ENCODE measurements around the gene SCN4A.

Gene SCN4A

GRCh38 chr17:63960430-63960829 is 12.3 kb downstream of the SCN4A start:
- no peaks in the 10 kb centered on the region for H3K9me3 ChIP-seq (replicated peaks; ENCODE audit: low read length)
- no peak overlapping the region for H3K4me3 ChIP-seq (ENCODE audit: low read length)
- H3K4me2 ChIP-seq (ENCODE audit: low read length) = no peak overlapping the region
- no peaks in the 10 kb centered on the region for H3K36me3 ChIP-seq (ENCODE audit: insufficient read depth, low read length)
- H3K4me1 ChIP-seq (ENCODE audit: control insufficient read depth, insufficient read depth, low read length) = no peaks in the 10 kb centered on the region
- no peak overlapping the region for H3K9ac ChIP-seq (ENCODE audit: low read depth, low read length)
- H3K27me3 ChIP-seq (ENCODE audit: control insufficient read depth, insufficient read depth, low read length) = peaks cover 31% of the 10 kb centered on the region

GRCh38 chr17:63960006-63960405 is 12.7 kb downstream of the SCN4A start:
- H3K9me3 ChIP-seq (replicated peaks; ENCODE audit: low read length) = no peaks in the 10 kb centered on the region
- H3K4me3 ChIP-seq (ENCODE audit: low read length) = no peak overlapping the region
- H3K4me1 ChIP-seq (ENCODE audit: control insufficient read depth, insufficient read depth, low read length) = no peaks in the 10 kb centered on the region
- H3K27me3 ChIP-seq (ENCODE audit: control insufficient read depth, insufficient read depth, low read length) = peaks cover 31% of the 10 kb centered on the region
- H3K4me2 ChIP-seq (ENCODE audit: low read length) = no peak overlapping the region
- no peaks in the 10 kb centered on the region for H3K36me3 ChIP-seq (ENCODE audit: insufficient read depth, low read length)
- no peak overlapping the region for H3K9ac ChIP-seq (ENCODE audit: low read depth, low read length)

- Histone ChIP-seq H3K4me3 (ENCODE audit: low read length) (no peak overlapping the region), H3K9me3 (replicated peaks; ENCODE audit: low read length) (no peaks in the 10 kb centered on the region), H3K4me1 (ENCODE audit: control insufficient read depth, insufficient read depth, low read length) (no peaks in the 10 kb centered on the region), H3K36me3 (ENCODE audit: insufficient read depth, low read length) (no peaks in the 10 kb centered on the region), H3K9ac (ENCODE audit: low read depth, low read length) (no peak overlapping the region), H3K27me3 (ENCODE audit: control insufficient read depth, insufficient read depth, low read length) (peaks cover 13% of the 10 kb centered on the region), H3K4me2 (ENCODE audit: low read length) (no peak overlapping the region)
Measured at GRCh38 chr17:63956296-63956920, 16.3 kb downstream of the SCN4A start.

- Histone ChIP-seq H3K4me2 (ENCODE audit: low read length) (no peak overlapping the region), H3K4me3 (ENCODE audit: low read length) (no peak overlapping the region), H3K9me3 (replicated peaks; ENCODE audit: low read length) (no peaks in the 10 kb centered on the region), H3K36me3 (ENCODE audit: insufficient read depth, low read length) (no peaks in the 10 kb centered on the region), H3K27me3 (ENCODE audit: control insufficient read depth, insufficient read depth, low read length) (peaks cover 17% of the 10 kb centered on the region), H3K9ac (ENCODE audit: low read depth, low read length) (no peak overlapping the region), H3K4me1 (ENCODE audit: control insufficient read depth, insufficient read depth, low read length) (no peaks in the 10 kb centered on the region)
Measured at GRCh38 chr17:63955791-63956190, 16.9 kb downstream of the SCN4A start.

GRCh38 chr17:63955232-63955631 is 17.5 kb downstream of the SCN4A start:
- Histone ChIP-seq H3K9ac (ENCODE audit: low read depth, low read length) (no peak overlapping the region), H3K9me3 (replicated peaks; ENCODE audit: low read length) (no peaks in the 10 kb centered on the region), H3K4me2 (ENCODE audit: low read length) (no peak overlapping the region), H3K27me3 (ENCODE audit: control insufficient read depth, insufficient read depth, low read length) (peaks cover 12% of the 10 kb centered on the region), H3K36me3 (ENCODE audit: insufficient read depth, low read length) (no peaks in the 10 kb centered on the region), H3K4me3 (ENCODE audit: low read length) (no peak overlapping the region), H3K4me1 (ENCODE audit: control insufficient read depth, insufficient read depth, low read length) (no peaks in the 10 kb centered on the region)

GRCh38 chr17:63954402-63955063 is 18.2 kb downstream of the SCN4A start:
- Histone ChIP-seq H3K4me1 (ENCODE audit: control insufficient read depth, insufficient read depth, low read length) (no peaks in the 10 kb centered on the region), H3K27me3 (ENCODE audit: control insufficient read depth, insufficient read depth, low read length) (peaks cover 12% of the 10 kb centered on the region), H3K9ac (ENCODE audit: low read depth, low read length) (no peak overlapping the region), H3K36me3 (ENCODE audit: insufficient read depth, low read length) (no peaks in the 10 kb centered on the region), H3K4me2 (ENCODE audit: low read length) (no peak overlapping the region), H3K4me3 (ENCODE audit: low read length) (no peak overlapping the region), H3K9me3 (replicated peaks; ENCODE audit: low read length) (no peaks in the 10 kb centered on the region)

GRCh38 chr17:63950940-63951907 is 21.5 kb downstream of the SCN4A start:
- no peaks in the 10 kb centered on the region for H3K9me3 ChIP-seq (replicated peaks; ENCODE audit: low read length)
- H3K9ac ChIP-seq (ENCODE audit: low read depth, low read length) = no peak overlapping the region
- peaks cover 18% of the 10 kb centered on the region for H3K27me3 ChIP-seq (ENCODE audit: control insufficient read depth, insufficient read depth, low read length)
- no peaks in the 10 kb centered on the region for H3K4me1 ChIP-seq (ENCODE audit: control insufficient read depth, insufficient read depth, low read length)
- H3K36me3 ChIP-seq (ENCODE audit: insufficient read depth, low read length) = no peaks in the 10 kb centered on the region
- no peak overlapping the region for H3K4me2 ChIP-seq (ENCODE audit: low read length)
- H3K4me3 ChIP-seq (ENCODE audit: low read length) = no peak overlapping the region

GRCh38 chr17:63949576-63950250 is 23.0 kb downstream of the SCN4A start:
- Histone ChIP-seq H3K9ac (ENCODE audit: low read depth, low read length) (no peak overlapping the region), H3K27me3 (ENCODE audit: control insufficient read depth, insufficient read depth, low read length) (peaks cover 19% of the 10 kb centered on the region), H3K4me3 (ENCODE audit: low read length) (no peak overlapping the region), H3K36me3 (ENCODE audit: insufficient read depth, low read length) (no peaks in the 10 kb centered on the region), H3K4me2 (ENCODE audit: low read length) (no peak overlapping the region), H3K4me1 (ENCODE audit: control insufficient read depth, insufficient read depth, low read length) (no peaks in the 10 kb centered on the region), H3K9me3 (replicated peaks; ENCODE audit: low read length) (no peaks in the 10 kb centered on the region)

- Histone ChIP-seq H3K4me1 (ENCODE audit: control insufficient read depth, insufficient read depth, low read length) (no peaks in the 10 kb centered on the region), H3K4me2 (ENCODE audit: low read length) (no peak overlapping the region), H3K36me3 (ENCODE audit: insufficient read depth, low read length) (no peaks in the 10 kb centered on the region), H3K9me3 (replicated peaks; ENCODE audit: low read length) (no peaks in the 10 kb centered on the region), H3K4me3 (ENCODE audit: low read length) (no peak overlapping the region), H3K9ac (ENCODE audit: low read depth, low read length) (no peak overlapping the region), H3K27me3 (ENCODE audit: control insufficient read depth, insufficient read depth, low read length) (peaks cover 23% of the 10 kb centered on the region)
Measured at GRCh38 chr17:63948521-63948920, 24.2 kb downstream of the SCN4A start.

- Histone ChIP-seq H3K4me2 (ENCODE audit: low read length) (no peak overlapping the region), H3K4me3 (ENCODE audit: low read length) (no peak overlapping the region), H3K9ac (ENCODE audit: low read depth, low read length) (no peak overlapping the region), H3K4me1 (ENCODE audit: control insufficient read depth, insufficient read depth, low read length) (no peaks in the 10 kb centered on the region), H3K9me3 (replicated peaks; ENCODE audit: low read length) (no peaks in the 10 kb centered on the region), H3K27me3 (ENCODE audit: control insufficient read depth, insufficient read depth, low read length) (peaks cover 26% of the 10 kb centered on the region), H3K36me3 (ENCODE audit: insufficient read depth, low read length) (no peaks in the 10 kb centered on the region)
Measured at GRCh38 chr17:63947711-63948330, 24.9 kb downstream of the SCN4A start.
